OCI-LY1 (cell line): ENCODE measurements around the gene STMND1.

Source experiments
- CTCF ChIP-seq: fragments of 200-600 bp; sonication (generic), shearing (Covaris generic); IDR thresholded peaks from 2 replicates; pipeline ENCODE4 v1.5.1; 2017; ENCODE audit warnings: mild to moderate bottlenecking, antibody characterized with exemption, low read length, moderate library complexity, mixed read lengths
- EZH2 ChIP-seq: fragments of 200-600 bp; sonication (generic), shearing (Covaris generic); IDR thresholded peaks from 2 replicates; pipeline ENCODE4 v1.8.0; 2017; ENCODE audit warnings: borderline replicate concordance, mixed run types, mild to moderate bottlenecking, antibody characterized with exemption, low read length, moderate library complexity, mixed read lengths

GRCh38 chr6:17059850-17060249 is 42.0 kb upstream of the STMND1 start:
- TF ChIP-seq EZH2 (no peak), CTCF (no peak)
